ENCODE measurements around the gene SFXN5.

Gene SFXN5

DNA sequence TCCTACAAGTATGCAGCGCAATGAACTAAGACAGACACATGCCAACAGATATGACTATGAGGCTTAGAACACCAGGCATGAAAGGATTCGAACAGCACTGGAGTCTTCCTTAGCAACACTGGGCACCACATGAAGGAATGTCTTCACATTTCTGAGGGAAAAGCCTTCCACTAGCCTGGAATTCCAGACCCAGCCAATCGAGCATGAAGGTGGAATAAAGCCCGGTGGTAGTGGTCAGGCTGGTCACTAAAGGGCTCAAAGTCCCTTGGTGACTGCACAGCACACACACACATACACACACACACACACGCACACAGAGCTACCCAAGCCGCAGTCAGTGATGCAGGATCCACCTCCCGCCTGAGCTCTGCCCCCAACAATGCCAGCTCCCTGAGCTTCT is 19.7 kb upstream of the SFXN5 start:
- Mint-ChIP-seq H3K36me3 (peaks cover 2% of the 10 kb centered on the region), H3K4me3 (no peak overlapping the region), H3K4me1 (no peaks in the 10 kb centered on the region), H3K27ac (no peak overlapping the region), H3K9me3 (no peaks in the 10 kb centered on the region), H3K27me3 (no peaks in the 10 kb centered on the region)
- DNase-seq, result no peak
- CTCF ChIA-PET, result no interaction called here

GRCh38 chr2:73089270-73090030 is 17.9 kb upstream of the SFXN5 start:
- Mint-ChIP-seq H3K4me3 (no peak overlapping the region), H3K36me3 (peaks cover 2% of the 10 kb centered on the region), H3K27ac (no peak overlapping the region), H3K9me3 (no peaks in the 10 kb centered on the region), H3K27me3 (no peaks in the 10 kb centered on the region), H3K4me1 (no peaks in the 10 kb centered on the region)
- no peak for DNase-seq
- CTCF ChIA-PET, result interaction anchor here (0.7 to 1.1 kb wide), 2 partner anchors 27 to 60 kb away, joined by 3 to 4 read pairs; no protein-coding TSS in a partner anchor

DNA sequence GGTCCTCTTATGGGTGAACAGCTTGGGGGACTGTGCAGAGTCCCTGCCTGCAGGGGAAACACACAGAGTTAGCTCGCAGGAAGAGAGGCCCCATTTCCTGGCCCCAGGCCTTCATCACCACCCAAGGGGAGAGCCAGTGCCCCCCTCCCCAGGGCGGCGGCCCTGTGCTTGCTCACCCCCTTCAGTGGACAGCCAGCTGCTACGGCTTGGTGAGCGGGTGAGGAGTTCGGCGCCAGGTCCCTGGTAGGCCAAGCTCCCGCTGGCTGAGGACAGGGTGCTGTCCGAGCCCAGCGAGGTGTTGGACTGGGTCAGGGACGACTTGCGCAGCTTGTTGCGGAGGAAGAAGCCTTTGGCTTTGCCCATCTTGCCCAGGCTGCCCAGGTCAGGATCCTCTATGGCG is 17.2 kb upstream of the SFXN5 start:
- CTCF ChIA-PET, result interaction anchor here (0.7 to 4.8 kb wide), 4 partner anchors 28 to 88 kb away, joined by 3 to 52 read pairs (median 19); no protein-coding TSS in a partner anchor
- no peak overlapping the region for H3K27ac Mint-ChIP-seq
- H3K36me3 Mint-ChIP-seq, result peaks cover 2% of the 10 kb centered on the region
- H3K4me3 Mint-ChIP-seq, result no peak overlapping the region
- H3K4me1 Mint-ChIP-seq, result no peaks in the 10 kb centered on the region
- H3K9me3 Mint-ChIP-seq, result no peaks in the 10 kb centered on the region
- no peaks in the 10 kb centered on the region for H3K27me3 Mint-ChIP-seq
- DNase-seq, result no peak

- Mint-ChIP-seq H3K27ac (no peak overlapping the region), H3K4me3 (no peak overlapping the region), H3K36me3 (peaks cover 2% of the 10 kb centered on the region), H3K4me1 (no peaks in the 10 kb centered on the region), H3K9me3 (no peaks in the 10 kb centered on the region), H3K27me3 (no peaks in the 10 kb centered on the region)
- CTCF ChIA-PET, result interaction anchor here (1.1 to 4.8 kb wide), 4 partner anchors 29 to 92 kb away, joined by 3 to 52 read pairs (median 25); no protein-coding TSS in a partner anchor
- DNase-seq, result no peak
Measured at GRCh38 chr2:73088211-73088610, 16.7 kb upstream of the SFXN5 start.

DNA sequence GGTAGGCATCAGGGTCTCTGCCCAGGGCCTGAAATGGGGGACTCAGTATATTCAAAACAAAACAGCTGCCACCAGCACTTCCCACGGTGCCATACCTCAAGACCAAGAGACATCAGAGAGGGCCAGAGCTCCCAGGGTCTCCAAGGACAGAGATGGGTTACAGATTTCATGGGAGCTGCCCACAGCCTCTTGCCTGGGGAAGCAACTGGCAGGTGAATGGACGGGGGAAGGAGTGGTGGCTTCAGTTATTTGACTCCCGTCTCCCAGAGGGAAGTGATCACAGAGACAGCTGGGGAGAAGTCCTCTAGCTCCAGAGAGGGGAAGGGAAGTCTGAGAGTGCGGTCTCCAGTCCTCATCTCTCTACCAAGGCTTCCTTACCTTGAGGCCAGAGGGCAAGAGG is 15.8 kb upstream of the SFXN5 start:
- Mint-ChIP-seq H3K4me1 (no peaks in the 10 kb centered on the region), H3K9me3 (no peaks in the 10 kb centered on the region), H3K4me3 (no peak overlapping the region), H3K27me3 (no peaks in the 10 kb centered on the region), H3K36me3 (peaks cover 2% of the 10 kb centered on the region), H3K27ac (no peak overlapping the region)
- no peak for DNase-seq
- CTCF ChIA-PET, result interaction anchor here (0.8 to 4.8 kb wide), 7 partner anchors 9 to 93 kb away, joined by 3 to 52 read pairs (median 14); no protein-coding TSS in a partner anchor

GRCh38 chr2:73085691-73086090 is 14.2 kb upstream of the SFXN5 start:
- no peak overlapping the region for H3K27ac Mint-ChIP-seq
- peaks cover 2% of the 10 kb centered on the region for H3K36me3 Mint-ChIP-seq
- no peaks in the 10 kb centered on the region for H3K9me3 Mint-ChIP-seq
- CTCF ChIA-PET, result interaction anchor here (0.8 to 4.8 kb wide), 21 partner anchors 10 to 127 kb away, joined by 3 to 52 read pairs (median 4); no protein-coding TSS in a partner anchor
- no peaks in the 10 kb centered on the region for H3K27me3 Mint-ChIP-seq
- DNase-seq, result peak; percentile 89
- no peak overlapping the region for H3K4me3 Mint-ChIP-seq
- H3K4me1 Mint-ChIP-seq, result no peaks in the 10 kb centered on the region

DNA sequence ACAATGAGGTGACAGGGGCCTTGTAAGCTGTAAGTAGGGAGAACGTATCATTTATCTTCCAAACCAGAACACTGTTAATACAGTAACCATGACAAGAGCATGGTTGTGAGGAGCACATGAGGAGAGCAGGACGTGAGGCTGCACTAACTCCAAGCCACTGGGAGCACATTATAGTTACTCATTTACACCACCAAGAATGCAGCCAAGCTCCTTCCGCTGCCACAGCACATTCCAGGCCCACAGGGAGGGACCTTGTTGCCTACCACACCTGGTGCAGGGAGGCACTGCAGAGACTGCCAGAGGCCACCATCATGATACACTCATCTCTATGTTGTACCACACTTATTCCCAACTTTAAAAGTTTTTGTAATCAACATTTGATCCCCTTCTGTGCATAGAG is 13.5 kb upstream of the SFXN5 start:
- Mint-ChIP-seq H3K36me3 (peaks cover 2% of the 10 kb centered on the region), H3K4me3 (no peak overlapping the region), H3K4me1 (no peaks in the 10 kb centered on the region), H3K9me3 (no peaks in the 10 kb centered on the region), H3K27ac (no peak overlapping the region), H3K27me3 (no peaks in the 10 kb centered on the region)
- CTCF ChIA-PET, result interaction anchor here (0.5 to 4.8 kb wide), 22 partner anchors 11 to 205 kb away, joined by 3 to 52 read pairs (median 4); no protein-coding TSS in a partner anchor
- no peak for DNase-seq

- no peaks in the 10 kb centered on the region for H3K4me1 Mint-ChIP-seq
- CTCF ChIA-PET, result interaction anchor here (0.5 to 4.8 kb wide), 17 partner anchors 10 to 206 kb away, joined by 3 to 52 read pairs (median 4); no protein-coding TSS in a partner anchor
- no peaks in the 10 kb centered on the region for H3K9me3 Mint-ChIP-seq
- no peaks in the 10 kb centered on the region for H3K27me3 Mint-ChIP-seq
- no peak overlapping the region for H3K27ac Mint-ChIP-seq
- no peak overlapping the region for H3K4me3 Mint-ChIP-seq
- no peak for DNase-seq
- H3K36me3 Mint-ChIP-seq, result peaks cover 2% of the 10 kb centered on the region
Measured at GRCh38 chr2:73083886-73084800, 12.6 kb upstream of the SFXN5 start.

DNA sequence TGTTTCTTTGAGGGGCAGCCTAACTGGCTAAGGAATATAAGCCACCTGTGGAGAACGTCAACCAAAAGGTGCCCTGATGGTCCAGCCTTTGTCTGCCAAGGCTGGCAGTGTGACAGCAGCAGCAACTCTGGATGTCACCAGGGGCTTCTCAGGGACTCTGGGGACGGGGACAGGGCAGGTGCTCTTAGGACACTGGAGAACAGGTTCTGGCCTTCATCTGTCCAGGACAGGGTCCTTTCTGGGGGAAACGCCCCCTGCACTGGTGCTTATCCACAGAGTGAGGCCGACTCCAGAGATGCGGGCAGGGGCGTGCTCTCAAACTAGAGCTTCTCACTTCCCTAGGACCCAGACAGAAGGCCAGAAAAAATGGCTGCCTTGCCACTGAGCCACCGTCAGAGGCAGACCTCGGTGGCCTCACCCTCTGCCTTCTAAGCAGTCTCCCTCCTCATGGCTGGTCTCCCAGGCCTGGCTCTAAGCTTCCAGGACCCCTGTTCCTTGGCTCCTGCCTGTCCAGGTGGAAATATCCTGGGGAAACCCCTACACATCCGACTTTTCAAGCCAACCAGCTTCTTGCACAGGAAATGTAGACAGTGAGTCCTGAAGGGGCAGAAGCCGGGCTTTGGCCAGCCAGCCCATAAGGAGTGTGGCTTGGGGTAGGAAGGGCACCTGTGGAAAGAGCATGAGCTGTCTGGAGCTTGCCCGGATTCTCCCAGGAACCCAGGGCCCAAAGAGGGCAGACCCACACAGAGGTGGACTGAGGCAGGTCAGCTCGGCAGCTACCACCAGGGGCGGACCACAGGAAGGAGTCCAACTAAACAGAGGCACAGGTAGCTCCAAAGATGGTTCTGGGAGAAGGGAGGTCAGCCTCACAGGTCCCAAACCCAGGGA is 11.3 kb upstream of the SFXN5 start:
- no peak for DNase-seq
- no peaks in the 10 kb centered on the region for H3K27me3 Mint-ChIP-seq
- H3K4me3 Mint-ChIP-seq, result no peak overlapping the region
- peaks cover 2% of the 10 kb centered on the region for H3K36me3 Mint-ChIP-seq
- no peaks in the 10 kb centered on the region for H3K9me3 Mint-ChIP-seq
- no peaks in the 10 kb centered on the region for H3K4me1 Mint-ChIP-seq
- no peak overlapping the region for H3K27ac Mint-ChIP-seq
- CTCF ChIA-PET, result interaction anchor here (0.8 to 2.4 kb wide), 3 partner anchors 73 to 95 kb away, joined by 3 to 8 read pairs (median 3); no protein-coding TSS in a partner anchor

GRCh38 chr2:73081181-73081671 is 9.7 kb upstream of the SFXN5 start:
- H3K27ac Mint-ChIP-seq, result no peak overlapping the region
- H3K36me3 Mint-ChIP-seq, result no peaks in the 10 kb centered on the region
- no peaks in the 10 kb centered on the region for H3K4me1 Mint-ChIP-seq
- H3K9me3 Mint-ChIP-seq, result no peaks in the 10 kb centered on the region
- no peak for DNase-seq
- no peaks in the 10 kb centered on the region for H3K27me3 Mint-ChIP-seq
- no peak overlapping the region for H3K4me3 Mint-ChIP-seq
- CTCF ChIA-PET, result no interaction called here

GRCh38 chr2:73080321-73081131 is 9.0 kb upstream of the SFXN5 start:
- CTCF ChIA-PET, result interaction anchor here (1.0 to 1.6 kb wide), 2 partner anchors 18 to 97 kb away, joined by 3 to 5 read pairs; no protein-coding TSS in a partner anchor
- Mint-ChIP-seq H3K36me3 (no peaks in the 10 kb centered on the region), H3K27ac (no peak overlapping the region), H3K27me3 (no peaks in the 10 kb centered on the region), H3K4me1 (no peaks in the 10 kb centered on the region), H3K9me3 (no peaks in the 10 kb centered on the region), H3K4me3 (no peak overlapping the region)
- DNase-seq, result no peak

GRCh38 chr2:73079636-73080035 is 8.1 kb upstream of the SFXN5 start:
- no peaks in the 10 kb centered on the region for H3K9me3 Mint-ChIP-seq
- DNase-seq, result no peak
- no peak overlapping the region for H3K27ac Mint-ChIP-seq
- CTCF ChIA-PET, result interaction anchor here (1.0 to 1.6 kb wide), 2 partner anchors 17 to 98 kb away, joined by 3 to 5 read pairs; no protein-coding TSS in a partner anchor
- no peaks in the 10 kb centered on the region for H3K36me3 Mint-ChIP-seq
- H3K27me3 Mint-ChIP-seq, result no peaks in the 10 kb centered on the region
- H3K4me3 Mint-ChIP-seq, result no peak overlapping the region
- no peaks in the 10 kb centered on the region for H3K4me1 Mint-ChIP-seq

All from activated naive CD4-positive, alpha-beta T cell treated with anti-CD3 and anti-CD28 coated beads, Interleukin-2, amount 10 ng/mL, durations not matched to agents 7 days and 5 days (primary cell).